ENCODE data around the gene HLF. TPM values are rescaled to one million over a fixed set of nuclear protein-coding genes. Genes with fewer than 3 reads are reported as not detected.
A peak's percentile ranks its signal among the peaks of the same experiment; 100 is the strongest.
"Not testable (repeated sequence)": the region's sequence is repeated elsewhere in the genome, so short reads cannot be mapped to it uniquely, and the experiment has no call there.

The HLF gene
- total and polyA plus RNA-seq, 4 donors: 2.0 to 12.4 (median 8.8) TPM

GRCh38 chr17:55324296-55324978, 59.7 kb downstream of the HLF start:
- intact Hi-C loops (cut with DNase I): no loop called here
- 94% methylated on average over 9 of the region's 9 CpGs for WGBS, 2 donors

DNA sequence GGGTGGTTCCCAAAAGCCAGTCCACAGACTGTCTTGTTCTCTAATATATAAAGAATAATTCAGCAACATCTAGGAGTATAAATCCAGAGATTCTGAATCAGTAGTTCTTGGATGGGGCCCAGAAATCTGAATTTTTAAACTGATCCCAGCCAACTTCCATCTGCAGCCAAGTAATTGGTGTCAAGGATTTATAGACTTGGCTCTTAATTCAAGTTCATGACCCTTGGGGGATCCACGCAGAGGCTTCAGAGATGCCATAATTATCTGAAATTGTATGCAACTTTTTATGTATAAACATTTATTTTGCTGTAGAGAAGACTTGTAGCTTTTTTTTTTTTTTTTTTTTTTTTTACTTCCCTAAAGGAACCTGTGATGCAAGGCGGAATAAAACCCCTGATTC, 60.6 kb downstream of the HLF start:
- DNase-seq (no peak), ATAC-seq (ENCODE audit: low FRiP score) (no peak)
- WGBS, 2 donors: 89 to 94% methylated on average over 2 of the region's 2 CpGs
- H3K27ac ChIP-seq (ENCODE audit: low read depth in 1 of 2, low read length in 2 of 2): no peak overlapping the region
- no peaks in the 10 kb centered on the region for H3K36me3 ChIP-seq (ENCODE audit: control insufficient read depth in 1 of 2, insufficient read depth in 2 of 2, low read length in 1 of 2)
- no peaks in the 10 kb centered on the region for H3K27me3 ChIP-seq (ENCODE audit: control insufficient read depth in 1 of 2, insufficient read depth in 2 of 2, low read length in 1 of 2)
- no peak overlapping the region for H3K4me3 ChIP-seq (ENCODE audit: low read length in 2 of 2)
- intact Hi-C loops (cut with DNase I): no loop called here
- no peaks in the 10 kb centered on the region for H3K9me3 ChIP-seq (ENCODE audit: control insufficient read depth, low read length)
- H3K4me1 ChIP-seq (ENCODE audit: control insufficient read depth in 1 of 2, insufficient read depth in 2 of 2, low read length in 2 of 2): no peaks in the 10 kb centered on the region

More at GRCh38 chr17:55324296-55324978, 59.7 kb downstream of the HLF start:
- Histone ChIP-seq H3K36me3 (ENCODE audit: control insufficient read depth in 1 of 2, insufficient read depth in 2 of 2, low read length in 1 of 2) (no peaks in the 10 kb centered on the region), H3K4me3 (ENCODE audit: low read length in 2 of 2) (no peak overlapping the region), H3K9me3 (ENCODE audit: control insufficient read depth, low read length) (no peaks in the 10 kb centered on the region), H3K27me3 (ENCODE audit: control insufficient read depth in 1 of 2, insufficient read depth in 2 of 2, low read length in 1 of 2) (no peaks in the 10 kb centered on the region), H3K4me1 (ENCODE audit: control insufficient read depth in 1 of 2, insufficient read depth in 2 of 2, low read length in 2 of 2) (no peaks in the 10 kb centered on the region), H3K27ac (ENCODE audit: low read depth in 1 of 2, low read length in 2 of 2) (no peak overlapping the region)
- DNase-seq: no peak
- ATAC-seq (ENCODE audit: low FRiP score): no peak

DNA sequence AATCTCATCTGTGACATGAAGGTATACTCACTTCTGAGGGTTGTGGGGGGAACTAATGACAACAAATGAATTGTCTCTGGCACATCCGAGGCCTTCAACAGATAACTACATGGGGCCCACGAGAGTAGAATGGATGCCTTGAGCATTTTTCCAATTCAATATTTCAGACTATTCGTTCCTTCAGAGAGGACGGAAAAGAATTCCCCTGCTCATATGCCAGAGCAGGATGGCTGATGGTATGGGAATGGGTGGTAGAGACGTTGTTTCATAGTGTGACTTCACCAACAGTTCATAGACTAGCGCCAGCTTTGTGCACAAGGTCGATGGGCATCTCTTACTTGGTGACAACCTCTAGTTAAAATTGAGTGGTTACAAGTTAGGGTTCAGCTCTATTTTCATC, 61.3 kb downstream of the HLF start:
- ATAC-seq (ENCODE audit: low FRiP score) (no peak), DNase-seq (no peak)
- Histone ChIP-seq H3K4me1 (ENCODE audit: control insufficient read depth in 1 of 2, insufficient read depth in 2 of 2, low read length in 2 of 2) (no peaks in the 10 kb centered on the region), H3K9me3 (ENCODE audit: control insufficient read depth, low read length) (no peaks in the 10 kb centered on the region), H3K36me3 (ENCODE audit: control insufficient read depth in 1 of 2, insufficient read depth in 2 of 2, low read length in 1 of 2) (no peaks in the 10 kb centered on the region), H3K27me3 (ENCODE audit: control insufficient read depth in 1 of 2, insufficient read depth in 2 of 2, low read length in 1 of 2) (no peaks in the 10 kb centered on the region), H3K27ac (ENCODE audit: low read depth in 1 of 2, low read length in 2 of 2) (no peak overlapping the region), H3K4me3 (ENCODE audit: low read length in 2 of 2) (no peak overlapping the region)
- intact Hi-C loops (cut with DNase I): no loop called here
- 95 to 96% methylated on average over 7 of the region's 7 CpGs for whole genome bisulfite sequencing, 2 donors

GRCh38 chr17:55327225-55328088, 62.7 kb downstream of the HLF start:
- Histone ChIP-seq H3K4me3 (ENCODE audit: low read length in 2 of 2) (no peak overlapping the region), H3K4me1 (ENCODE audit: control insufficient read depth in 1 of 2, insufficient read depth in 2 of 2, low read length in 2 of 2) (no peaks in the 10 kb centered on the region), H3K27ac (ENCODE audit: low read depth in 1 of 2, low read length in 2 of 2) (no peak overlapping the region), H3K9me3 (ENCODE audit: control insufficient read depth, low read length) (no peaks in the 10 kb centered on the region), H3K36me3 (ENCODE audit: control insufficient read depth in 1 of 2, insufficient read depth in 2 of 2, low read length in 1 of 2) (no peaks in the 10 kb centered on the region), H3K27me3 (ENCODE audit: control insufficient read depth in 1 of 2, insufficient read depth in 2 of 2, low read length in 1 of 2) (no peaks in the 10 kb centered on the region)
- DNase-seq (no peak), ATAC-seq (ENCODE audit: low FRiP score) (no peak)
- WGBS, 2 donors: 89 to 90% methylated on average over 4 of the region's 4 CpGs
- intact Hi-C loops (cut with DNase I): no loop called here

- H3K4me1 ChIP-seq (ENCODE audit: control insufficient read depth in 1 of 2, insufficient read depth in 2 of 2, low read length in 2 of 2); H3K27ac ChIP-seq (ENCODE audit: low read depth in 1 of 2, low read length in 2 of 2); intact Hi-C loops (cut with DNase I); H3K9me3 ChIP-seq (ENCODE audit: control insufficient read depth, low read length); ATAC-seq (ENCODE audit: low FRiP score); H3K36me3 ChIP-seq (ENCODE audit: control insufficient read depth in 1 of 2, insufficient read depth in 2 of 2, low read length in 1 of 2); DNase-seq; H3K4me3 ChIP-seq (ENCODE audit: low read length in 2 of 2); H3K27me3 ChIP-seq (ENCODE audit: control insufficient read depth in 1 of 2, insufficient read depth in 2 of 2, low read length in 1 of 2): not testable (repeated sequence)
- 97% methylated on average over 2 of the region's 2 CpGs for WGBS, 2 donors
Observed at GRCh38 chr17:55328514-55328913, 63.8 kb downstream of the HLF start.

DNA sequence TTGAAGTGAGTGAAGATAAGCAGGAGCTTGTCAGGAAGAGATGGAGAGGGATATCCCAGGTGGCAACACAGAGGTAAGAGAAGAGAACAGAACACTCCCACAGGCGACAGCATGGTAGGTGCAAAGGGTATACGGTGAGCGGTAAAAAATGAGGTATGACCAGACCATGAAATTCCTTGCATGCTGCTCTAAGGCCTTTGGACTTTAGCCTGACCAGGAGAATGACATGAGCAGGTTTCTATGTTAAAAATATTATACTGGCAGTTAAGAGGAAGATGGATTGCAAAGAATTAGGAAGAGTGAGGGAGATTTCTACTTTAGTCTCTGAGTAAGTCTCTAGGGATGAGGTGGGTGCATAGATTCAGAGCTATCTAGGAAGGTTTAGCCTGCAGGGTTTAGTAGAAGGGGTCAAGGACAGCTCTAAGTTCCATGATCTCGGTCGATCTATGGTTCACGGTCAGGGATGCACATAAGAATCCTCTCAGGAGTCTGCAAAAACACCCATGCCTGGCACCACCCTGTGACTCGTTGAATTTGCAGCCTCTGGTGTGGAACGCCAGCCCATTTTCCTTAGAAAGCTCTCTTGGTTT, 65.7 kb downstream of the HLF start:
- Histone ChIP-seq H3K27ac (ENCODE audit: low read depth in 1 of 2, low read length in 2 of 2) (no peak overlapping the region), H3K9me3 (ENCODE audit: control insufficient read depth, low read length) (no peaks in the 10 kb centered on the region), H3K4me3 (ENCODE audit: low read length in 2 of 2) (no peak overlapping the region), H3K4me1 (ENCODE audit: control insufficient read depth in 1 of 2, insufficient read depth in 2 of 2, low read length in 2 of 2) (no peaks in the 10 kb centered on the region), H3K36me3 (ENCODE audit: control insufficient read depth in 1 of 2, insufficient read depth in 2 of 2, low read length in 1 of 2) (no peaks in the 10 kb centered on the region), H3K27me3 (ENCODE audit: control insufficient read depth in 1 of 2, insufficient read depth in 2 of 2, low read length in 1 of 2) (no peaks in the 10 kb centered on the region)
- intact Hi-C loops (cut with DNase I): no loop called here
- no peak for DNase-seq
- 93 to 94% methylated on average over 8 of the region's 8 CpGs for WGBS, 2 donors
- ATAC-seq (ENCODE audit: low FRiP score): no peak

DNA sequence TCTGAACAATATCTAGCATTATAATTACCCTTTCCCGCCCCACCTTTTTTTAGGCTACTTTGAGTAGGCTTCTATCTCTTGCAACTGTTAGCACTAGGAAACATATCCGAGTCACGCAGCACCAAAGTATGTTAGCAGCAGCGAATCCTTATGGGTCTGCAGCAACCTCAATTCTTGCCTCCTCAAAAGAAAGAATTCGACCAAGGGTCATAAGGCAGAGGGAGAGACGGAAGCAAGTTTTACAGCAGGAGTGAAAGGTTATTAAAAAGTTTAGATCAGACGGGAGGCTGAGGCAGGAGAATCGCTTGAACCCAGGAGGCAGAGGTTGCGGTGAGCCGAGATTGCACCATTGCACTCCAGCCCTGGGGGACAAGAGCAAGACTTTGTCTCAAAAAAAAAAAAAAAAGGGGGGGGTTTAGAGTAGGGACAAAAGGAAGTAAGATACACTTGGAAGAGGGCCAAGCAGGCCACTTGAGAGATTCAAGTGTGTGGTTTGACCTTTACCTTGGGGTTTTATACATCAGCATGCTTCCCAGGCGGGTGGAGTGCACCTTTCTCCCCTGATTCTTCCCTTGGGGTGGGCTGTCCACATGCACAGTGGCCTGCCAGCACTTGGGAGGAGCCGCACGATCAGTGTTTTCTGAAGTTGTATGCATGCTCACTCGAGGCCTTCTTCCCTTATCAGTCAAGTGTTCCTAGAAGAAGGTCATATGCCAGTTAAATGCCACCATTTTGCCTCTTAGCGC, 67.7 kb downstream of the HLF start:
- no peaks in the 10 kb centered on the region for H3K4me1 ChIP-seq (ENCODE audit: control insufficient read depth in 1 of 2, insufficient read depth in 2 of 2, low read length in 2 of 2)
- DNase-seq (no peak), ATAC-seq (ENCODE audit: low FRiP score) (no peak)
- WGBS, 2 donors: 92 to 95% methylated on average over 15 of the region's 15 CpGs
- H3K4me3 ChIP-seq (ENCODE audit: low read length in 2 of 2): no peak overlapping the region
- H3K27ac ChIP-seq (ENCODE audit: low read depth in 1 of 2, low read length in 2 of 2): no peak overlapping the region
- H3K27me3 ChIP-seq (ENCODE audit: control insufficient read depth in 1 of 2, insufficient read depth in 2 of 2, low read length in 1 of 2): no peaks in the 10 kb centered on the region
- no peaks in the 10 kb centered on the region for H3K9me3 ChIP-seq (ENCODE audit: control insufficient read depth, low read length)
- H3K36me3 ChIP-seq (ENCODE audit: control insufficient read depth in 1 of 2, insufficient read depth in 2 of 2, low read length in 1 of 2): no peaks in the 10 kb centered on the region
- intact Hi-C loops (cut with DNase I): no loop called here

DNA sequence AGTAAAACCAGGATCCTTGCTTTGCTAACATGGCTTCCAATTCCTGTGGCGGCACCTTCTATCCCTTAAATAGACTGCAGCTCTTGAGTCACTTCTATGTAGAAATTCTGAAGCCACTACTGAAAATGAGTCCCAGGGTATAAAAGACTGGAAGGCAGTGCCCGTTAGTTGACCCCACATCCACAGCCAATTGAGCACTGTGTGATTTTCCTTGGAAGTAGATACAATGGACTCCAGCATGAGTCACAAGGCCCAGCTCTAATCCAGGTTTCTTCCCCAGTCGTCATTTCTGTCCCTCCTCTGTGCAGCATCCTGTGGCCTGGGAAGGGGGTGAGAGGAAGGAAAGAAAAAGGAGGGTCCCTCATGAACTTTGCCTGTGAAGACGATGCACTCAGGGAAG, 69.5 kb downstream of the HLF start:
- Histone ChIP-seq H3K27me3 (ENCODE audit: control insufficient read depth in 1 of 2, insufficient read depth in 2 of 2, low read length in 1 of 2) (no peaks in the 10 kb centered on the region), H3K27ac (ENCODE audit: low read depth in 1 of 2, low read length in 2 of 2) (no peak overlapping the region), H3K36me3 (ENCODE audit: control insufficient read depth in 1 of 2, insufficient read depth in 2 of 2, low read length in 1 of 2) (no peaks in the 10 kb centered on the region), H3K4me1 (ENCODE audit: control insufficient read depth in 1 of 2, insufficient read depth in 2 of 2, low read length in 2 of 2) (no peaks in the 10 kb centered on the region), H3K9me3 (ENCODE audit: control insufficient read depth, low read length) (no peaks in the 10 kb centered on the region), H3K4me3 (ENCODE audit: low read length in 2 of 2) (no peak overlapping the region)
- 38 to 62% methylated on average over 4 of the region's 4 CpGs for WGBS, 2 donors
- peak; percentile 73 for ATAC-seq (ENCODE audit: low FRiP score)
- intact Hi-C loops (cut with DNase I): no loop called here
- DNase-seq: peak in 1 of 2 donors; percentile 59

Measured in aorta (tissue), 5 donors.